HepG2 (cell line): ENCODE measurements around the gene INHBB. TPM values are rescaled to one million over a fixed set of nuclear protein-coding genes. Genes with fewer than 3 reads are reported as not detected.
"Not testable (repeated sequence)": the region's sequence is repeated elsewhere in the genome, so short reads cannot be mapped to it uniquely, and the experiment has no call there.

Experiments used
- ATAC-seq: fragments of 200-7000 bp; cut with Tn5 transposase; 3 replicates; pipeline ENCODE4 v1.9.1; 2020; ENCODE audit warnings: mild to moderate bottlenecking, moderate library complexity
- BruUV-seq: library from RNA; stranded (reverse); fragments of 400-500 nt; replicated peaks from 2 replicates; lab custom pipeline; 2021; lab: Mats Ljungman, UMichigan
- CTCF ChIA-PET: fragments of 300-600 bp; formaldehyde crosslinking; extraction: SDS; loops from one replicate; lab custom pipeline; 2021; ENCODE audit warnings: low total read pairs, inconsistent platforms, low intra/inter-chr PET ratio; lab: Yijun Ruan, JAX
- POLR2A ChIA-PET: fragments of 350-600 bp; sonication (Branson Sonifier 250); formaldehyde crosslinking; loops from one replicate; lab custom pipeline; 2020; ENCODE audit warnings: antibody characterized with exemption, inconsistent platforms; lab: Yijun Ruan, JAX
- DNase-seq: peaks from one replicate; pipeline ENCODE4 v3.0.0-alpha.2; 2015; ENCODE audit warnings: low spot score
- FAIRE-seq: peaks from 3 replicates; lab custom pipeline; 2011; peaks lifted over from hg19 to GRCh38; lab: Jason Lieb, UNC
- H2AFZ ChIP-seq: one replicate; pipeline ENCODE4 v1.6.1; 2011; ENCODE audit warnings: low read length, inconsistent platforms
- H3K27ac ChIP-seq: fragments of 300-600 bp; 3 replicates; pipeline ENCODE4 v1.8.0; 2011; ENCODE audit warnings: mixed run types, mild to moderate bottlenecking, mixed read lengths, low read length, inconsistent platforms; ENCODE audit not compliant: insufficient read depth; ENCODE audit errors: extremely low read length
- H3K27me3 ChIP-seq, 2 experiments: fragments of 200-600 bp in 1 of 2; 2 replicates in 1 of 2; 3 replicates in 1 of 2; pipeline versions ENCODE4 v1.6.0 to v1.8.0; 2011; ENCODE audit warnings: low read length in 2 of 2, mild to moderate bottlenecking in 2 of 2, moderate library complexity in 2 of 2, inconsistent platforms in 1 of 2; ENCODE audit not compliant: insufficient read depth in 2 of 2, control insufficient read depth in 1 of 2
- H3K36me3 ChIP-seq, 2 experiments: fragments of 200-600 bp in 1 of 2; replicated peaks in 1 of 2; 2 replicates in 1 of 2; 3 replicates in 1 of 2; pipeline versions ENCODE4 v1.5.1 to v1.8.0; 2011; ENCODE audit warnings: low read length in 2 of 2, inconsistent platforms in 1 of 2; ENCODE audit not compliant: insufficient read depth in 2 of 2, control insufficient read depth in 1 of 2
- H3K4me1 ChIP-seq: 2 replicates; pipeline ENCODE4 v1.5.1; 2012; ENCODE audit warnings: low read length, inconsistent platforms; ENCODE audit not compliant: insufficient read depth
- H3K4me2 ChIP-seq: 2 replicates; pipeline ENCODE4 v1.6.0; 2011; ENCODE audit warnings: low read depth, low read length, inconsistent platforms
- H3K4me3 ChIP-seq, 3 experiments: fragments of 200-600 bp in 1 of 3; sonication (generic), shearing (Covaris generic) in 1 of 3; replicated peaks in 1 of 3; 2 replicates each; pipeline ENCODE4 v1.5.1; 2011 to 2016; ENCODE audit warnings: low read length in 3 of 3, inconsistent platforms in 2 of 3, low read depth in 2 of 3, mild to moderate bottlenecking in 2 of 3, control low read depth in 1 of 3, mixed read lengths in 1 of 3; ENCODE audit not compliant: insufficient read depth in 1 of 3
- H3K79me2 ChIP-seq: one replicate; pipeline ENCODE4 v1.6.1; 2011; ENCODE audit warnings: low read length, inconsistent platforms; ENCODE audit not compliant: insufficient read depth
- H3K9ac ChIP-seq: 2 replicates; pipeline ENCODE4 v1.6.0; 2011; ENCODE audit warnings: mild to moderate bottlenecking, low read depth, low read length, inconsistent platforms; ENCODE audit not compliant: insufficient read depth
- H3K9me3 ChIP-seq: 2 replicates; pipeline ENCODE4 v1.5.1; 2012; ENCODE audit warnings: mild to moderate bottlenecking, low read length
- H4K20me1 ChIP-seq: 2 replicates; pipeline ENCODE4 v1.6.0; 2011; ENCODE audit warnings: inconsistent platforms, mild to moderate bottlenecking, low read length, moderate library complexity; ENCODE audit not compliant: insufficient read depth
- CEBPB ChIP-seq: IDR thresholded peaks from 2 replicates; pipeline ENCODE4 v1.6.1; 2011; ENCODE audit warnings: low read depth, low read length, improper control_type of control experiment, borderline replicate concordance
- FOXO4 ChIP-seq: sonication (generic); formaldehyde crosslinking; conservative IDR thresholded peaks from 2 replicates; pipeline ENCODE4 v1.8.1; 2023; ENCODE audit warnings: missing genetic modification reagents
- HNRNPK ChIP-seq: fragments of 200-400 bp; formaldehyde crosslinking; IDR thresholded peaks from 2 replicates; pipeline ENCODE4 v1.6.1; 2018; ENCODE audit warnings: low read length, low read depth, moderate library complexity, mild to moderate bottlenecking; ENCODE audit not compliant: poor library complexity, severe bottlenecking
- PCBP1 ChIP-seq: fragments of 200-400 bp; formaldehyde crosslinking; IDR thresholded peaks from 2 replicates; pipeline ENCODE4 v1.6.1; 2017; ENCODE audit warnings: mild to moderate bottlenecking, low read depth, low read length, borderline replicate concordance
- PCBP2 ChIP-seq: fragments of 200-400 bp; formaldehyde crosslinking; optimal IDR thresholded peaks from 2 replicates; pipeline ENCODE3; 2018; ENCODE audit warnings: low read length, low read depth; ENCODE audit not compliant: poor library complexity, severe bottlenecking
- WGBS: methylation state at CpG from one replicate; pipeline ENCODE4 v1.1.6; 2017; ENCODE audit warnings: low lambda C conversion rate; 5-methylcytosine and 5-hydroxymethylcytosine counted together
- in situ Hi-C: cut with HindIII; loops from 2 replicates; pipeline ENCODE4 v1.10.0; 2017; ENCODE audit warnings: low pct_unique_long_range_greater_than_20kb; ENCODE audit not compliant: extremely low pct_ligation_motif_present
- intact Hi-C: fragments of 100-400 bp; cut with micrococcal nuclease; formaldehyde crosslinking; loops from one replicate; pipeline ENCODE4 v1.10.0; 2022; ENCODE audit not compliant: unreplicated experiment
- polyA plus RNA-seq, 8 experiments: library from polyadenylated mRNA; depleted of rRNA in 3 of 8; stranded (reverse) in 7 of 8; unstranded in 1 of 8; fragments of >200 nt; fragmentation: Illumina TruSeq in 4 of 8; extraction: Trizol in 4 of 8; gene quantifications; 2 replicates each; pipeline versions ENCODE4 v1.2.1 to v1.2.3, GENCODE V29; 2011 to 2016; ENCODE audit warnings: low read depth in 4 of 8, missing spikeins in 1 of 8, mixed read lengths in 1 of 8; ENCODE audit not compliant: insufficient read depth in 1 of 8
- total RNA-seq, 5 experiments: library from RNA; depleted of rRNA; stranded (reverse); fragments of >200 nt; fragmentation: Illumina TruSeq; extraction: Trizol; gene quantifications; 2 replicates each; pipeline ENCODE4 v1.2.3, GENCODE V29; 2016; ENCODE audit warnings: low read depth in 1 of 5

The INHBB gene
- total and polyA plus RNA-seq, 2 of the 13 experiments (the other 11 are each of a cell fraction or from before 2014, with no cell fraction given), result 0.20 to 1.7 TPM

DNA sequence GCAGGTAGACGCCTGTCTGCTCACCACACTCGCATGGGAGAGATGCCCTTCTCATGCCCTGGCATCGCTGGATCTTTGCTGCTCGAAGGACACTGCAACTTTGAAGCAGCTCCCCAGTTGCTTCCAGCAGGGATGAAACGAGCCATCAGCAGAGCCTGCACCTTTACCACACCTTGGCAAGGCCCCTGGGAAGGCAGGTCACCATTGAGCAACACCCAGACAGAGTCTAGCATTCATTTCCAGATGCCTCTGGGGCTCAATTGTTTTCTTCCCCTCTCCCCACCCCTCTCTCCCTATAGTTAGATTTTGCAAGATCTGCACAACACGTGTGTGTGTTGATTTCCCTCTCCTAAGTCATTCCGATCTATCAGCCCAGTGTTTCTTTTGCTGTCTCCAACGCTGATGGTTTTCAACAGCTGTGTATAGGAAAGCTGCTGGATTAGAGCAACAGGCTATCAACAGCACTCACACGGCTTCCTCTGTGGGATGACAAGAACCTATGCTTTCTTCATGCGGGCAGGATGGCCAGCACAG lies 25.6 kb upstream of the INHBB start:
- Histone ChIP-seq H3K9me3 (no peaks in the 10 kb centered on the region), H3K4me1 (peaks cover 12% of the 10 kb centered on the region; the same call in 1 of the 2 replicates), H3K4me3 (no peak overlapping the region), H2AFZ (no peak overlapping the region), H3K27me3 (peaks cover 37 to 92% of the 10 kb centered on the region in 2 experiments), H3K79me2 (no peaks in the 10 kb centered on the region), H3K27ac (no peak overlapping the region), H3K36me3 (no peaks in the 10 kb centered on the region), H4K20me1 (no peaks in the 10 kb centered on the region), H3K4me2 (no peak overlapping the region), H3K9ac (no peak overlapping the region)
- BruUV-seq, result no TSS peak
- intact Hi-C loops, result no loop called here
- POLR2A ChIA-PET, result no interaction called here
- in situ Hi-C loops, result no loop called here
- DNase-seq (no peak), ATAC-seq (no peak; the same call in 2 of the 3 replicates), FAIRE-seq (no peak)
- WGBS, result 15% methylated on average over 9 of the region's 10 CpGs
- CTCF ChIA-PET, result no interaction called here
- TF ChIP-seq FOXO4 (CRISPR knock-in tag), result no peak
- peak; percentile 38; the same call in 1 of the 2 replicates for TF ChIP-seq CEBPB

- CTCF ChIA-PET, H3K4me2 ChIP-seq, DNase-seq: not testable (repeated sequence)
- Histone ChIP-seq H3K27me3 (peaks cover 31 to 90% of the 10 kb centered on the region in 2 experiments), H3K4me1 (peaks cover 12% of the 10 kb centered on the region; the same call in 1 of the 2 replicates)
- TF ChIP-seq HNRNPK, result peak; percentile 51
- peak; percentile 83 for TF ChIP-seq PCBP2
- TF ChIP-seq PCBP1, result peak; percentile 79; the same call in 1 of the 2 replicates
- TF ChIP-seq, all 625 proteins: peak for 3; not testable (repeated sequence) for 622
- H3K9me3 ChIP-seq, H3K9ac ChIP-seq, H2AFZ ChIP-seq, FAIRE-seq, H4K20me1 ChIP-seq, POLR2A ChIA-PET, intact Hi-C loops, H3K4me3 ChIP-seq, H3K36me3 ChIP-seq, H3K27ac ChIP-seq, in situ Hi-C loops, ATAC-seq, H3K79me2 ChIP-seq, BruUV-seq: not testable (repeated sequence)
- 77% methylated on average over 5 of the region's 5 CpGs for WGBS
These were observed 24.9 kb upstream of the INHBB start for GRCh38 chr2:120320887-120321556.
